ENCODE measurements around the gene CAPN9. TPM values are rescaled to one million over a fixed set of nuclear protein-coding genes. Genes with fewer than 3 reads are reported as not detected.

The CAPN9 gene
- total RNA-seq, 1 donor from 2014 or later: 0.19 TPM

DNA sequence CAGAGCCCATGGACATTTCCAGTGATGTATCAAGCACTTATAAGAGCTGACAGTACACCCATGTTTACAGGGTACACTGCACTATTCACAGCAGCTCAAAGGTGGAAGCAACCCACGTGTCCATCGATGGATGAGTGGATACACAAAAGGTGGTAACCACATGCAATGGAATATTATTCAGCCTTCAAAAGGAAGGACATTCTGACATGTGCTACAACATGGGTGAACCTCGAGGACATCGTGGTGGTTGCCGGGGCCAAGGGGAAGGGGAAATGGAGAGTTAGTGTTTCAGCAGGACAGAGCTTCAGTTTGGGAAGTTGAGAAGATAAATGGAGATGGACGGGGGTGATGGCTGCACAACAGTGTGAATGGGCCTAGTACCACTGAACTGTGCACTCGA is 42.4 kb upstream of the CAPN9 start:
- Histone ChIP-seq H3K4me3 (no peak overlapping the region), H2AFZ (replicated peaks) (no peak overlapping the region), H3K79me2 (ENCODE audit: low read depth) (no peaks in the 10 kb centered on the region), H3K9me3 (ENCODE audit: low read depth) (no peaks in the 10 kb centered on the region), H3F3A (ENCODE audit: low read depth) (no peaks in the 10 kb centered on the region), H3K4me2 (no peak overlapping the region), H3K9ac (no peak overlapping the region), H4K20me1 (ENCODE audit: low read depth) (no peaks in the 10 kb centered on the region), H3K27ac (no peak overlapping the region), H3K27me3 (no peaks in the 10 kb centered on the region), H3K36me3 (no peaks in the 10 kb centered on the region), H3K4me1 (peaks cover 7% of the 10 kb centered on the region)
- no peaks in the 10 kb centered on the region for H3K36me3 Mint-ChIP-seq
- peaks cover 38% of the 10 kb centered on the region for H3K4me1 Mint-ChIP-seq
- no peak overlapping the region for H3K27ac Mint-ChIP-seq
- H3K27me3 Mint-ChIP-seq (ENCODE audit: insufficient read depth, low read depth): peaks cover 10% of the 10 kb centered on the region
- no peaks in the 10 kb centered on the region for H3K9me3 Mint-ChIP-seq
- peak overlapping the region; percentile 63 for H3K4me3 Mint-ChIP-seq
- TF ChIP-seq EZH2 (IDR thresholded peaks at IDR 0.05) (no peak), EZH2phosphoT487 (IDR thresholded peaks at IDR 0.05) (no peak)
- TF ChIP-seq, protein P1, sequence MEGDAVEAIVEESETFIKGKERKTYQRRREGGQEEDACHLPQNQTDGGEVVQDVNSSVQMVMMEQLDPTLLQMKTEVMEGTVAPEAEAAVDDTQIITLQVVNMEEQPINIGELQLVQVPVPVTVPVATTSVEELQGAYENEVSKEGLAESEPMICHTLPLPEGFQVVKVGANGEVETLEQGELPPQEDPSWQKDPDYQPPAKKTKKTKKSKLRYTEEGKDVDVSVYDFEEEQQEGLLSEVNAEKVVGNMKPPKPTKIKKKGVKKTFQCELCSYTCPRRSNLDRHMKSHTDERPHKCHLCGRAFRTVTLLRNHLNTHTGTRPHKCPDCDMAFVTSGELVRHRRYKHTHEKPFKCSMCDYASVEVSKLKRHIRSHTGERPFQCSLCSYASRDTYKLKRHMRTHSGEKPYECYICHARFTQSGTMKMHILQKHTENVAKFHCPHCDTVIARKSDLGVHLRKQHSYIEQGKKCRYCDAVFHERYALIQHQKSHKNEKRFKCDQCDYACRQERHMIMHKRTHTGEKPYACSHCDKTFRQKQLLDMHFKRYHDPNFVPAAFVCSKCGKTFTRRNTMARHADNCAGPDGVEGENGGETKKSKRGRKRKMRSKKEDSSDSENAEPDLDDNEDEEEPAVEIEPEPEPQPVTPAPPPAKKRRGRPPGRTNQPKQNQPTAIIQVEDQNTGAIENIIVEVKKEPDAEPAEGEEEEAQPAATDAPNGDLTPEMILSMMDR (IDR thresholded peaks at IDR 0.05): no peak
- no peak for DNase-seq (ENCODE audit: low spot score)

DNA sequence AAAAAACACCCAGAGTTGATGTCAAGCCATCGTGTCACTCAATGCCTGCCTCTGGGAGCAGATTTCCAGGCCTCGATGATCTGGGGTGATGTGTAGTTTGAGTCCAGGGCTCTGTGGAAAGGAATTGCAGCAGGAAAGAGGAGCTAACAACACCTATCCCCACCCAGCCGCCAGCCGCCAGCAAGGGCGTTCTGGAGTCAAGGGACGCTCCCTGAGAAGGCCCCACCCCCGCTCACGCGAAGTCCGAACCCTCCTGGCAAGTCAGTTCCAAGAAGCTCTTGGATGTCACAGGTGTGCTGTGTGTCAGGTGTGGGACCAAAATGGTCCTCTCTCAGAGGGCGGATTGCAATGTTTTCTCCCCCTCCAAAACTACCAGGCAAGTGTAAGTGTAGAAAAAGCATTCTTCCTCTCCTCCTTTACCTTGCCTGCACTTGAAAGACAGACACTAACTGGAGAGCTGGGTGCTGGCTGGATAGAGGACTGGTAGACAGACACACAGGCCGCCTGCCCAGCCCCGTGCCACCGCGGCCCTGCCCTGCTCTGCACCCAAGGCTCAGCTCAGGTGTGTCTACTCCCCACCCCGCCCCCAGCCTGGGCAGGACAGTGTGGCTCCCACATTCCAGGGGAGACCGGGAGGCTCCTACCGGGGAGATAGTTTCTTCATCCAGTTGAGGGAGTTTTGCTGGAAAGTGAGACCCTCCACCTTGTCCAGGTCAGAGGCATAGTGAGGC is 41.7 kb upstream of the CAPN9 start:
- Mint-ChIP-seq H3K9me3 (no peaks in the 10 kb centered on the region), H3K27ac (no peak overlapping the region), H3K4me1 (peaks cover 38% of the 10 kb centered on the region), H3K27me3 (ENCODE audit: insufficient read depth, low read depth) (peaks cover 10% of the 10 kb centered on the region), H3K36me3 (no peaks in the 10 kb centered on the region), H3K4me3 (no peak overlapping the region)
- H3K4me3 ChIP-seq: no peak overlapping the region
- no peak overlapping the region for H2AFZ ChIP-seq (replicated peaks)
- H3K27me3 ChIP-seq: no peaks in the 10 kb centered on the region
- H3K4me1 ChIP-seq: peaks cover 7% of the 10 kb centered on the region
- no peak for DNase-seq (ENCODE audit: low spot score)
- H3K79me2 ChIP-seq (ENCODE audit: low read depth): no peaks in the 10 kb centered on the region
- H3K9ac ChIP-seq: no peak overlapping the region
- H3K4me2 ChIP-seq: no peak overlapping the region
- no peaks in the 10 kb centered on the region for H3K9me3 ChIP-seq (ENCODE audit: low read depth)
- no peaks in the 10 kb centered on the region for H3K36me3 ChIP-seq
- no peak overlapping the region for H3K27ac ChIP-seq
- TF ChIP-seq, protein P1 (IDR thresholded peaks at IDR 0.05): no peak
- TF ChIP-seq EZH2 (IDR thresholded peaks at IDR 0.05) (no peak), EZH2phosphoT487 (IDR thresholded peaks at IDR 0.05) (no peak)
- H3F3A ChIP-seq (ENCODE audit: low read depth): no peaks in the 10 kb centered on the region
- H4K20me1 ChIP-seq (ENCODE audit: low read depth): no peaks in the 10 kb centered on the region

DNA sequence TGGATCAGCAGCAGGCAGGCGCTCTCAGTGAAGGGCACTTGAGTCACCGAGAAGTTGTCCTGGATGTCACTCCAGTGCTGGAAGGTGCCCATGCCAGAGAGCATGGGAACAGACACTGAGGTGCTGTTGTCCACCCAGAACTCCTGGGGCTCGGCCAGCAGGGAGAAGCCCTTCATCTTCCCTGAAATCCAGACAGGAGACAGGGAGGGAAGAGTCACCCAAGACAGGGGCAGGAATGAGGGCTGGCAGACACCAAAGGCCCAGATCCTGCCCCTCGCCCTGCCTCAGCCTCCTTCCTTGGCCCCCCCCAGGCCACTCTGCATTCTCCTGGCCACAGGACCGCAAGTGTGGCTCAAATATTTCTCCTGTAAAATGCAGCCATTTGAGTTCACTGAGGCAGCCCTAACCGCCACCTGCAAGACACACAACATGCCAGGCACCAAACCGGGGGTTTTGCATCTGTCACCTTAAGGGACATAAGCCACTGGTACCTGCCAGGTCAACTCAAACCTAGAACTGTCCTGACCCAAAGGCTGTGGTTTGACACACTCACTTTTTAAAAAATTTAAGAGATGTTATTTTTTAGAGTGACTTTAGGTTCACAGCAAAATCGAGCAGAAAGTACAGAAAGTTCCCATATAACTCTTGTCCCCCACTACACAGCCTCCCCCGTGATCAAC is 41.0 kb upstream of the CAPN9 start:
- peaks cover 35% of the 10 kb centered on the region for H3K4me1 Mint-ChIP-seq
- no peak overlapping the region for H3K4me2 ChIP-seq
- no peak overlapping the region for H3K27ac ChIP-seq
- H3K36me3 Mint-ChIP-seq: no peaks in the 10 kb centered on the region
- H3F3A ChIP-seq (ENCODE audit: low read depth): no peaks in the 10 kb centered on the region
- H3K27ac Mint-ChIP-seq: no peak overlapping the region
- H3K79me2 ChIP-seq (ENCODE audit: low read depth): no peaks in the 10 kb centered on the region
- no peaks in the 10 kb centered on the region for H3K36me3 ChIP-seq
- TF ChIP-seq, protein P1 (IDR thresholded peaks at IDR 0.05): no peak
- H3K4me3 ChIP-seq: no peak overlapping the region
- H3K9me3 ChIP-seq (ENCODE audit: low read depth): no peaks in the 10 kb centered on the region
- no peak overlapping the region for H2AFZ ChIP-seq (replicated peaks)
- H3K9me3 Mint-ChIP-seq: no peaks in the 10 kb centered on the region
- H3K9ac ChIP-seq: no peak overlapping the region
- H3K4me1 ChIP-seq: peaks cover 7% of the 10 kb centered on the region
- H3K27me3 Mint-ChIP-seq (ENCODE audit: insufficient read depth, low read depth): peaks cover 10% of the 10 kb centered on the region
- H4K20me1 ChIP-seq (ENCODE audit: low read depth): no peaks in the 10 kb centered on the region
- no peak overlapping the region for H3K4me3 Mint-ChIP-seq
- no peaks in the 10 kb centered on the region for H3K27me3 ChIP-seq
- no peak for DNase-seq (ENCODE audit: low spot score)

Measured in neural progenitor cell (in vitro differentiated cells).